Activated B cell treated with CpG ODN at 0.5 μM for 24 hours (primary cell): ENCODE results near the gene IGFL1. TPM values are rescaled to one million over a fixed set of nuclear protein-coding genes. Genes with fewer than 3 reads are reported as not detected.

Experiments
- ATAC-seq: fragments of 200-7000 bp; cut with Tn5 transposase; one replicate; pipeline ENCODE4 v1.10.0; 2021; ENCODE audit warnings: low read depth, mild to moderate bottlenecking, moderate library complexity
- CTCF ChIA-PET: fragments of 350-600 bp; sonication (Branson Sonifier 250); formaldehyde crosslinking; loops from one replicate; lab custom pipeline; 2021; ENCODE audit warnings: antibody characterized with exemption; lab: Charles Lee
- POLR2A ChIA-PET: fragments of 350-600 bp; sonication (Branson Sonifier 250); formaldehyde crosslinking; loops from one replicate; lab custom pipeline; 2021; ENCODE audit warnings: antibody characterized with exemption; lab: Charles Lee
- DNase-seq: peaks from one replicate; pipeline ENCODE4 v3.0.0; 2022
- H3K27ac Mint-ChIP-seq: one replicate; pipeline ENCODE4 v1.8.0; 2020; ENCODE audit warnings: mixed read lengths
- H3K27me3 Mint-ChIP-seq: one replicate; pipeline ENCODE4 v1.8.0; 2021; ENCODE audit warnings: mixed read lengths
- H3K36me3 Mint-ChIP-seq: one replicate; pipeline ENCODE4 v1.8.0; 2021; ENCODE audit warnings: low read depth, mixed read lengths
- H3K4me1 Mint-ChIP-seq: one replicate; pipeline ENCODE4 v1.8.0; 2021; ENCODE audit warnings: mixed read lengths
- H3K4me3 Mint-ChIP-seq: one replicate; pipeline ENCODE4 v1.8.0; 2020; ENCODE audit warnings: mild to moderate bottlenecking, mixed read lengths
- H3K9me3 Mint-ChIP-seq: one replicate; pipeline ENCODE4 v1.8.0; 2020; ENCODE audit warnings: mixed read lengths
- intact Hi-C: fragments of 100-400 bp; cut with micrococcal nuclease; formaldehyde crosslinking; loops from one replicate; pipeline ENCODE4 v1.15.1; 2024
- total RNA-seq: library from RNA; stranded (reverse); gene quantifications from 2 replicates; pipeline ENCODE4 v1.2.3, GENCODE V29; 2022
- TF ChIP-seq, protein P1 (sequence below): fragments of 200-600 bp; IDR thresholded peaks from one replicate; pipeline ENCODE4 v1.8.0; 2022; ENCODE audit warnings: antibody characterized with exemption, mild to moderate bottlenecking

Gene IGFL1
- total RNA-seq, 1 donor from 2014 or later = not detected

DNA sequence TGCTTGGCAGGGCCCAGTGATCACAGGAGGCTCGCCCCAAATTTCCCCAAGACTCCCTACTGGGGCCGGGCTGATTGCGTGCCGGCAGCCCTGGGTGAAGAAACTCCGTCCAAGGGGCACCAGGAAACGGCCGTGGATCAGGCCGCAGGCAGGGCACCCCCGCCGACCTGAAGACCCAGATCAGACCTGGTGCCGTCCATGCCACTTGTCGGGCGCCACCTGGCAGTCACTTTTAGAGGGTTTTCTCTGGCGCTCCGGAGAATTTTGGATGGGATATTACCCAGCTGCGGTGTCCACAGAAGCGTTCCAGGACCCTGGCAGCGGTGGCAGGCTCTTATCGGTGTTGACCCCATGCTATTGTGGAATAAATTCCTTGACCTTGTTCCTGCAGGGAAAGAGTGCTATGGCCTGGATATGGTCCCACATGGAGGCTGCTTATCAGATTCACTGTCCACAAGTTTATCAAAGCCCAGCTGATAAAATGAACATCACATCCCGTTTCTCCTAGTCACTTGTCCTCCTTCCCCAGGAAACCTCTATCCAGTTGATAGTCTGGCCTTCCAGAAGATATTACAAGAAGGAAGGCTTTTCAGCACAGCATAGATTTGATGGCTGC lies 43.3 kb upstream of the IGFL1 start:
- intact Hi-C loops = loop anchor here (5.0 kb wide), 1 partner anchor 369 kb away; the partner anchor contains the start of gene RSPH6A

DNA sequence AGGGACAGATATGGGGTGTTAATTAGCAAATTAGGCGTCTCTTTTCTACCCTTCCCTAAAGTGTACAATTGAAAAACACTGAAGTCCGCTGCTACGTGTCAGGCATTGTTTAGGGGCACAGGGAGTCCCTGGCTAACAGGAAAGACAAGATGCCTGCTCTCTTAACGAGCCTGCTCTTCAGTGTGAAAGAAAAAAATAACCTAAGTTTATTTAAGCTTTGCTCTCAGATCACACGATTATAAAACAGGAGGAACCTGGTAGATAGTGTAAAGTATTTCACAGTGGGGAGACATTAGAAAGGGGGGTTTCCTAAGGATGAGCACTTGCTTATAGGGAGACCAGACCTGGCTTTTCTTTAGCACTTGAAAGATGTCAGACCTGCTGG lies 42.8 kb upstream of the IGFL1 start:
- DNase-seq = no peak
- ATAC-seq = no peak
- Mint-ChIP-seq H3K36me3 (no peaks in the 10 kb centered on the region), H3K27me3 (peaks cover 42% of the 10 kb centered on the region), H3K9me3 (no peaks in the 10 kb centered on the region), H3K27ac (no peak overlapping the region), H3K4me1 (peaks cover 17% of the 10 kb centered on the region), H3K4me3 (no peak overlapping the region)
- TF ChIP-seq, protein P1, sequence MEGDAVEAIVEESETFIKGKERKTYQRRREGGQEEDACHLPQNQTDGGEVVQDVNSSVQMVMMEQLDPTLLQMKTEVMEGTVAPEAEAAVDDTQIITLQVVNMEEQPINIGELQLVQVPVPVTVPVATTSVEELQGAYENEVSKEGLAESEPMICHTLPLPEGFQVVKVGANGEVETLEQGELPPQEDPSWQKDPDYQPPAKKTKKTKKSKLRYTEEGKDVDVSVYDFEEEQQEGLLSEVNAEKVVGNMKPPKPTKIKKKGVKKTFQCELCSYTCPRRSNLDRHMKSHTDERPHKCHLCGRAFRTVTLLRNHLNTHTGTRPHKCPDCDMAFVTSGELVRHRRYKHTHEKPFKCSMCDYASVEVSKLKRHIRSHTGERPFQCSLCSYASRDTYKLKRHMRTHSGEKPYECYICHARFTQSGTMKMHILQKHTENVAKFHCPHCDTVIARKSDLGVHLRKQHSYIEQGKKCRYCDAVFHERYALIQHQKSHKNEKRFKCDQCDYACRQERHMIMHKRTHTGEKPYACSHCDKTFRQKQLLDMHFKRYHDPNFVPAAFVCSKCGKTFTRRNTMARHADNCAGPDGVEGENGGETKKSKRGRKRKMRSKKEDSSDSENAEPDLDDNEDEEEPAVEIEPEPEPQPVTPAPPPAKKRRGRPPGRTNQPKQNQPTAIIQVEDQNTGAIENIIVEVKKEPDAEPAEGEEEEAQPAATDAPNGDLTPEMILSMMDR = no peak
- CTCF ChIA-PET = interaction anchor here (1.2 kb wide), 1 partner anchor 158 kb away, joined by 3 read pairs; no protein-coding TSS in a partner anchor
- intact Hi-C loops = loop anchor here (5.0 kb wide), 1 partner anchor 369 kb away; the partner anchor contains the start of gene RSPH6A
- POLR2A ChIA-PET = no interaction called here

More for the DNA sequence above, 43.3 kb upstream of the IGFL1 start:
- TF ChIP-seq, protein P1 = no peak
- no peak overlapping the region for H3K4me3 Mint-ChIP-seq
- no peaks in the 10 kb centered on the region for H3K36me3 Mint-ChIP-seq
- H3K27ac Mint-ChIP-seq = no peak overlapping the region
- H3K9me3 Mint-ChIP-seq = no peaks in the 10 kb centered on the region
- POLR2A ChIA-PET = no interaction called here
- CTCF ChIA-PET = interaction anchor here (1.2 kb wide), 1 partner anchor 157 kb away, joined by 3 read pairs; no protein-coding TSS in a partner anchor
- ATAC-seq (no peak), DNase-seq (no peak)
- peaks cover 22% of the 10 kb centered on the region for H3K4me1 Mint-ChIP-seq
- peaks cover 40% of the 10 kb centered on the region for H3K27me3 Mint-ChIP-seq

DNA sequence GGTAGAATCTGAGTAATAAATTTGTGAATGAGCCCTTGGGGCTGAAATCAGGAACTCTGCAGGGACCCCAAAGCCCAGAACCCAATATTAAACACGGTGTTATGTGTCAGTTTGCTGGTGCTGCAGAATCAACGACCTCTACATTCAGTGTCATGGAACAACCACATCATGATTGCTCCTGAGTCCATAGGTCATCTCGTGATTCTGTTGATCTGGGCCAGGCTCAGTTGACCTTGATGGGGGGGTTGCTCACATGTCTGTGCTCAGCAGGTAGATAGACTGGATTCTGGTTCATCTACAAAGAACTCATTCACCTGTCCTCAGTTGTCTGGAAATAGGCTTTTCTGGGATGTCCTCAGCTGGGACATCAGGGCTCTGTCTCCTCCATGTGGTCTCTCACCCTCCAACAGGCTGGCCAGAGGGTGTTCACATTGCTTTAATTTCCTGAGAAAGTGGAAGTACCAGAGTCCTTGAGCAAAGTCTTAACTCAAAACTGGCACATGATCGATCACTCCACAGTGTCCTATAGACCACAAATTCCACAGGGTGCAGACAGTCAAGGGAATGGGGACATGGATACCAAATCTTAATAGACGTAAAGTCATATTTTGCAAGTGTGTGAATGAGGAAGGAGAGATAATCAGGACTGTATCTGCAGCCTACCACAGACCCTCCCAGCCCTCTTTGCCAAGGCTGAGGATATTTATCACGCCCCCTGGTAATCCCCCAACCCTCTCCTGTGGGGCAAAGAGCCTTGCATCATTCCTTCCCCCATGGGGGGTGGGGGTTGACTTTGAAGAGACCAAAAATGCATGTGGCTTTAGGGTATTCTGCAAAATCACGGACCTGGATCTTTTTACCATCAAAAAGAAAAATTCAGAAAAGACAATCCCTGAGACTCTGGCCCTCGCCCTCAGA lies 39.3 kb upstream of the IGFL1 start:
- Mint-ChIP-seq H3K9me3 (no peaks in the 10 kb centered on the region), H3K4me1 (peaks cover 6% of the 10 kb centered on the region), H3K4me3 (no peak overlapping the region), H3K27ac (no peak overlapping the region), H3K27me3 (peaks cover 41% of the 10 kb centered on the region), H3K36me3 (no peaks in the 10 kb centered on the region)
- ChIA-PET POLR2A (no interaction called here), CTCF (interaction anchor here (2.3 to 3.0 kb wide), 2 partner anchors 108 to 161 kb away, joined by 11 to 32 read pairs; no protein-coding TSS in a partner anchor)
- no peak for ATAC-seq
- DNase-seq = no peak
- TF ChIP-seq, protein P1 = no peak
- intact Hi-C loops = loop anchor here (1.0 to 5.0 kb wide), 3 partner anchors 75 to 373 kb away; partner anchors contain the start of gene RSPH6A

DNA sequence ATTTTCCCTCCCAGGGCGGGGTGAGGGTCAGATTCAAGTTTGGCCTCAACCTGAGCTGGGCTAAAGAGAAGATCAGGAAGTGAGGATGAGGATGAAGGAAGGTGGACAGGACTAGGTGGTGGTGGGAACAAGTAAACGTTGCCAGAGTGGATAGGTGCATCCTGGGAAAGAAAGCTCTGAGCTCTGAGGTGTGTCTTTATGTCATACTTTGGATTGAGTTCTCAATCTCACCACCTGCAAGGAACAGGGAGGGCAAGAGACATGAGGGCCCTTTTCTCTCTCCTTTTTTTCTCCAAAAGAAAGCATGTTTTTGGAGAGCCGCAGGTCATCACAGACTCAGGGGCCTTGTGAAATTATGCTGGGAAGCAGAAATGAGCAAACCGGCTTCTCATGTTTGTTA lies 38.2 kb upstream of the IGFL1 start:
- ATAC-seq (no peak), DNase-seq (no peak)
- intact Hi-C loops = no loop called here
- ChIA-PET CTCF (interaction anchor here (0.7 kb wide), 1 partner anchor 12 kb away, joined by 3 read pairs; no protein-coding TSS in a partner anchor), POLR2A (no interaction called here)
- Mint-ChIP-seq H3K27ac (peak overlapping the region; percentile 56), H3K4me3 (no peak overlapping the region), H3K36me3 (no peaks in the 10 kb centered on the region), H3K27me3 (peaks cover 50% of the 10 kb centered on the region), H3K4me1 (no peaks in the 10 kb centered on the region), H3K9me3 (no peaks in the 10 kb centered on the region)
- TF ChIP-seq, protein P1 = no peak
